Stimulated activated CD8-positive, alpha-beta memory T cell treated with anti-CD3 and anti-CD28 coated beads, Interleukin-15, amount 100 ng/mL, for 48 hours (primary cell): ENCODE results near the gene SIX2.

Source experiments
- DNase-seq, 2 donors: peaks; one replicate each; pipeline ENCODE4 v3.0.0-alpha.2; 2020; ENCODE audit warnings: low read depth in 2 of 2

SIX2 gene

GRCh38 chr2:44967056-44967455, 42.2 kb downstream of the SIX2 start:
- DNase-seq, result no peak

DNA sequence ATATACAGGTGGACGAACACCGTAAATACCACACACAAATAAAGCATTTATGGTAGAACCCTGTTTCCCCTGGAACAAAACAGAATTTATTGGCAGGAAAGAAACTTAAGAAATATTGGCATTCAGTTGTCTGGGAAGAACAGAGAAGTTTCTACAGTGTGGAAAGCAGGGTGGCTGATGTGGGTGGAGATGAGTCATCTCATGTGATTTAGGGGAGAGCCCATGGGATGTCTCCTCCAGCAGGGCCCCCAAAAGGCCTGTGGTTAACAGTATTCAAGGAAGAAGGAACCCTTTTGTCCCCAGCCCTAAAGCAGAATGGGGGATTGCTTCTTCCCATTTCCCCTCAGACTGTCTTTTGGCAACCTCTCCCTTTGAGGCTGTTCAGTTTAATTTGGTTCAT, 43.6 kb downstream of the SIX2 start:
- no peak for DNase-seq

DNA sequence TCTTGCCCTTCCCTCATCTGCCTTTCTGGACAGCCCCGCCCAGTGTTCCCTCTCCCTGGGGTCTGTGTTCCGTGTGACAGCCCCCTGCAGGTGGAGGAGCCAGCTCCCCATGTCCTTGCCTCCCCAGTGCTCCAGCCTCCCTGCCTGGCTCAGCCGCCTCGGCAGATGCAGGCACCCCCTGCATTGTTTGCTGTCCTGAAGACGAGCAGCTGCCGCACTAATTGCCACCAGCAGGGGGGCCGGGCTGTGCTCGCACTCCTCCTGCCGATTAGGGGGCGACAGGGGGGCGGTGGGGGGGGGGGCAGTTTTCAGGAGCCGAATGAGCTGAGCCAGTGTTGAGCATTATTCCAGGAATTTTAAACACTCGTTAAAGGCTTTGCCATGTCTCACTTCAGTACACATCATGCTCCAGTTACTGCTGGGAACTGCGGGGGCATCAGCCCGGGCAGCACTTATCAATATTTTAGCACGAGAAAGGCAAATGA, 44.5 kb downstream of the SIX2 start:
- DNase-seq, result no peak

DNA sequence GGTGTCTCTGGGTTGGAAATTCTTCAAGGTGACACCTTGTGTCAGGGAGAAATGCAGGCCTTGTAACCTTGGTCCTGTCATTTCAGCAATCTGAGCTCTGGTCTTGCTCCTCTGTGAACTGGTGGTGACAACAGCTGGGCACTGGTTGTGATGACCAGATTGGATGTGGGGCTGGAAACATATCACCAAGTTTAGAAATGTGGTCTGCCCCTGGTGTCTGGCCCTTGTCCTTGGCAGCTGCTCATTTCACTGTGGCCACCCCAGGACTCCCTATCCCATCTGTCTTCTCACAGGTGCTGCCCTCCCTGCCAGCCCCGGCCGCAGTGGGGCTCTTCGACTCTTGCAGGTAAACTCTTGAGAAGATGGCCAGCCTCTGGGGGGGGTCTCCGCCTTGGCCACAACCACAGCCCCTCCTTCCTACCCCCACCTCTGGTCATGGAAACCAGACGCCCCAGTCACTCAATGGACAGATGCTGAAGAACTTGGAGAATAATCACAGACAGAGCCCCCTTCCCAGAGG, 47.0 kb downstream of the SIX2 start:
- no peak for DNase-seq

DNA sequence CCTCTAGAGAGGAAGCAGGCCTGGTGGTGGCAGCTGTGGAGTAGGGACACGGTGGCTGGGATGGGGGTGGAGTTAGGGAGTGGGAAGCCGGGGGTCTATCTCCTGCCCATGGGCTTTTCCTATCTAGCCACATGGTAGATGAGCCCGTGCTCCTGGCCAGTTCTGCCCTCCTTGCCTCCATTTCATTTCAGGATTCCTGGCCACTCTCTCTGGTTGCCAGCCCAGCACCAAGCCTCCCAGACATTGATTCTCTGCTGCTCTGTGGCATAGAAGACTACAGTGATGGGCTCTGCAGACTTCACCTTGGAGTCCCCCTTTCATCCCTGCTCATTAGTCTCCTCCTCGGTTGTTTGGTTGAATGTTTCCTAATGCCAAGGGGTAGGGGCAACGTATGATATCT, 48.4 kb downstream of the SIX2 start:
- DNase-seq, result no peak

DNA sequence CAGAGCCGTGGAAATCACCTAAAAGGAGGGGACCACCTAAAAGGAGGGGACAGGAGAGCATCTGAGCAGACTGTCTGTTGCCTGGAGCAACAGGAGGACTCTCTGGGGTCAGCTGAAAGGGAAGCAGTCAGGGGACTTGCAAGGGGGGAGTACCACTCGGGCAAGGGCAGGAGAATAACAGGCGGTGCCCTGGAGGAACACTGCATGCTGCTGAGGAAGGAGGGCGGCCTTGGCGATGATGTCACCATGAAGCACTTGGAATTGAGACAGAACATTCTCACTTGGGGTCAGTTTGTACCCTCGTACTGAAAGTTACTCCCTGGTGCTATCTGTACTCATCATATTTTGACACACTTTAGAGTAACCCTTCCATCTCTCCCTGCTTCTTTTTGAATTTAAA, 49.4 kb downstream of the SIX2 start:
- DNase-seq, result no peak

DNA sequence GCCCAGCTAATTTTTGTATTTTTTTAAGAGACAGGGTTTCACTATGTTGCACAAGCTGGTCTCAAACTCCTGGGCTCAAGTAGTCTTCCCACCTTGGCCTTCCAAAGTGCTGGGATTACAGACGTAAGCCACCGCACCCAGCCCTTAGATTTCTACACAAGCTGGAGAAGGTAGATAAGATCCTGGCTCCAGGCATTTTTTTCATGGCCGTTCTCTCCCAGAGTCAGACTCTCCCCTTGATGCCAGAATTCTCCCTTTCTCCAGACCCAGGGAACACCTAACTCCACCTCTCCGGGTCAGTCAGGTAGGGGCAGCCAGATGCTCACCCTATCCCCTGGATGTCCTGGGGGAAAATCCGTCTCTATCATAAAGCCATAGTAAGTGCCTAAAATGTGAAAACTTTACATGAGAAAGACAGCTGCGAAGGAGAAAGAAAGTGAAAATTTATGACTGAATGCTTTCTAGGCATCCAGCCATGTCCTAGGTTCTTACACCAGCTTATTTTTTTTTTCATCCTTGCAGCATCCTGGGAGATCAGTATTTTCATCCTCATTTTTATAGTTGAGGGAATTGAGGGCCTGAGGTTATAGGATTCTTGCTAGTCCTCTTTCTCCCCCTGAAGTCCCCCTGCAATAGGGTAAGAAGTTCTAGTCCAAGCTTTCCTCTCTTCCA, 51.5 kb downstream of the SIX2 start:
- no peak for DNase-seq

DNA sequence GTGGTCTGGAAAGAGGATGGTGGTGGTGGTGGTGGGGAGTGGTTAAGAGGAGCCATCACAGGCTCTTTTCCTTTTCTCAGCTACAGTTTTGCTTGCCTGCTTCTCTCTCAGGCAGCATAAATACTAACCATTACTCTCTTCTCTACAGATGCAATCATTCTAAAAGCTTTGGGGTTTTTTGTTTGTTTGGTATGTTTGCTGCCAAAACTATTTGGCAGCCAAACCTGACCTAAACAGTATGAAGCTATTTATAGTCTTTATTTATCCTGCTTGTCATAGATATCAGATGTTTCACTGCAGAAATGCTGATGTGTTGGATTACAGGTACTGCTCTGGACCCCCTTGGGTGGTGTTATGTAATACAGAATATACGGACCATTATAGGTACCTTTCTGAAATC, 52.4 kb downstream of the SIX2 start:
- DNase-seq, result no peak

- DNase-seq, result peak; percentile 66 to 69
These were observed 53.5 kb downstream of the SIX2 start for GRCh38 chr2:44955593-44956392.
